Nephron (organoid): Measurements from ENCODE around the gene HDDC3.
"Not testable (repeated sequence)": the region's sequence is repeated elsewhere in the genome, so short reads cannot be mapped to it uniquely, and the experiment has no call there.

Experiments
- H3K27ac Mint-ChIP-seq, 3 experiments: 2 replicates each; pipeline ENCODE4 v1.8.0; 2020; ENCODE audit warnings: mixed read lengths in 3 of 3, mild to moderate bottlenecking in 2 of 3, moderate library complexity in 1 of 3
- H3K27me3 Mint-ChIP-seq: 2 replicates; pipeline ENCODE4 v1.8.0; 2021; ENCODE audit warnings: low read depth, mild to moderate bottlenecking, moderate library complexity, mixed read lengths
- H3K36me3 Mint-ChIP-seq: 2 replicates; pipeline ENCODE4 v1.8.0; 2020; ENCODE audit warnings: low read depth, mixed read lengths
- H3K4me1 Mint-ChIP-seq: 2 replicates; pipeline ENCODE4 v1.8.0; 2020; ENCODE audit warnings: mixed read lengths
- H3K4me3 Mint-ChIP-seq, 3 experiments: 2 replicates each; pipeline ENCODE4 v1.8.0; 2020; ENCODE audit warnings: mild to moderate bottlenecking in 3 of 3, mixed read lengths in 3 of 3, moderate library complexity in 2 of 3
- H3K9me3 Mint-ChIP-seq: 2 replicates; pipeline ENCODE4 v1.8.0; 2020; ENCODE audit warnings: mixed read lengths
- TF ChIP-seq, protein P1 (sequence below), 3 experiments: fragments of 200-600 bp; sonication (generic); IDR thresholded peaks; one replicate each; pipeline ENCODE4 v1.5.0; 2021; ENCODE audit warnings: antibody characterized with exemption in 3 of 3; ENCODE audit not compliant: unreplicated experiment in 3 of 3

The HDDC3 gene

DNA sequence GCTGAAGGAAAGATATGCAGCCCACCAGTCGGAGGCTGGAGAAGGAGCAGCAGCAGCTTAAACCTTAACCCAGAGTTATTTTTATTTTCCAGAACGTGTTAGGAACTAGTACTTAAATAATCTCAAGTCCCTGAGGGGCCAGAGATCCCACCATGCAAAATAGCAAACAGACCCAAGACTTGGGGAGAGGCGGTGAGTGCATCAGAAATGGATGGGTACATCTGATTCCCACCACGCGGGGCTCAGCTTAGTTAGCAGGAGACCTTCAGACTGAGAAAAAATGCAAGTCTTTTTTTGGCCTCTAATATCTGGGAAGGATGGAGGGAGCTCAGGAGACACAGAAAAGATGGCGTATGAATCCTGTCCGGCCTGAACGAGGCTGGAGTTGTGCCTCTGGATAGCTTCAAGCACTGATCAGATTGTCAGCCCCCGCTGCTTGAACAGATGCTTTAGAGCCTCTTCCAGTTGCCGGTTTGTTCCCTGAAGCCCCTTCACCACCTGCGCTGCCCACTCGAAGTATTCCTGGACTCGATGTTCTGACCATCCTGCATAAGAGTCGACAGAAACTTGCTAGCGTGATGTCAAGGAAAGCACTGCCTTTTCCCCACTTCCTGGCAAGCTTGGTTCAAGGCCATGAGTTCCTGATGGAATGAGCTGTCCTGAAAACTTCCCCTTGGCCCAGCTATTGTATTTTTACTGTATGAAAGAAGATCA is 1.3 kb downstream of the HDDC3 start:
- TF ChIP-seq, protein P1, sequence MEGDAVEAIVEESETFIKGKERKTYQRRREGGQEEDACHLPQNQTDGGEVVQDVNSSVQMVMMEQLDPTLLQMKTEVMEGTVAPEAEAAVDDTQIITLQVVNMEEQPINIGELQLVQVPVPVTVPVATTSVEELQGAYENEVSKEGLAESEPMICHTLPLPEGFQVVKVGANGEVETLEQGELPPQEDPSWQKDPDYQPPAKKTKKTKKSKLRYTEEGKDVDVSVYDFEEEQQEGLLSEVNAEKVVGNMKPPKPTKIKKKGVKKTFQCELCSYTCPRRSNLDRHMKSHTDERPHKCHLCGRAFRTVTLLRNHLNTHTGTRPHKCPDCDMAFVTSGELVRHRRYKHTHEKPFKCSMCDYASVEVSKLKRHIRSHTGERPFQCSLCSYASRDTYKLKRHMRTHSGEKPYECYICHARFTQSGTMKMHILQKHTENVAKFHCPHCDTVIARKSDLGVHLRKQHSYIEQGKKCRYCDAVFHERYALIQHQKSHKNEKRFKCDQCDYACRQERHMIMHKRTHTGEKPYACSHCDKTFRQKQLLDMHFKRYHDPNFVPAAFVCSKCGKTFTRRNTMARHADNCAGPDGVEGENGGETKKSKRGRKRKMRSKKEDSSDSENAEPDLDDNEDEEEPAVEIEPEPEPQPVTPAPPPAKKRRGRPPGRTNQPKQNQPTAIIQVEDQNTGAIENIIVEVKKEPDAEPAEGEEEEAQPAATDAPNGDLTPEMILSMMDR (IDR thresholded peaks at IDR 0.05; ENCODE audit: unreplicated experiment in 3 of 3), result no peak
- Mint-ChIP-seq H3K27ac (peak overlapping the region in 2 of 3 experiments; percentile 46 to 48), H3K36me3 (no peaks in the 10 kb centered on the region), H3K9me3 (no peaks in the 10 kb centered on the region), H3K4me3 (peak overlapping the region; percentile 79 to 93 (median 89)), H3K4me1 (peaks cover 24% of the 10 kb centered on the region), H3K27me3 (no peaks in the 10 kb centered on the region)

DNA sequence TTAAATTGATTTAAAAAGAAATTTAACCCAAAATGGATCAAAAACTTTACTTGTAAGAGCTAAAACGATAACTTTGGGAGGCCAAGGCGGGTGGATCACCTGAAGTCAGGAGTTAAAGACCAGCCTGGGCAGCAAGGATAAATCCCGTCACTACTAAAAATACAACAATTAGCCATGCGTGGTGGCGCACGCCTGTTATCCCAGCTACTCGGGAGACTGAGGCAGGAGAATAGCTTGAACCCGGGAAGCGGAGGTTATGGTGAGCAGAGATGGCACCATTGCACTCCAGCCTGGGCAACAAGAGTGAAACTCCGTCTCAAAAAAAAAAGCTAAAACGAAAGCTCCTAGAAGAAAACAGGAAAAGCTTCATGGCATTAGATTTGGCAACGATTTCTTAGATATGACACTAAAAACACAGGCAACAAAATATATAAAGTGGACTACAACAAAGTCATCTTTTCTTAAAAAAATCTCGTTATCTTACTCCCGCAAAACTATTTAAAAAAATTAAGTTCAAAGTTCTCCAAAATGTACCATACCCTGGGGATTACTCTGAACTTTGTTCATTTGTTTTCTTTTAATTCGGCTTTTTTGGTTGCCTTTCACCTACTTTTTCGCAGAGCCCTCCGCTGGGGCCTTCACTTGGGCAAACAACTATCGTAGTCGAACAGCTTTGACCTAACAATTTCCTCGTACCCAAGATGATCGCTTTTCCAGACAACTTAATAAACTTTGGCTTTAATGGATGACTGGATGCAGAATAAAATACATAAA is 2.9 kb downstream of the HDDC3 start:
- H3K27ac Mint-ChIP-seq, result no peak overlapping the region
- H3K36me3 Mint-ChIP-seq, result no peaks in the 10 kb centered on the region
- no peaks in the 10 kb centered on the region for H3K9me3 Mint-ChIP-seq
- H3K4me1 Mint-ChIP-seq, result peaks cover 19% of the 10 kb centered on the region
- no peaks in the 10 kb centered on the region for H3K27me3 Mint-ChIP-seq
- TF ChIP-seq, protein P1 (IDR thresholded peaks at IDR 0.05; ENCODE audit: unreplicated experiment in 3 of 3), result no peak
- H3K4me3 Mint-ChIP-seq, result no peak overlapping the region

DNA sequence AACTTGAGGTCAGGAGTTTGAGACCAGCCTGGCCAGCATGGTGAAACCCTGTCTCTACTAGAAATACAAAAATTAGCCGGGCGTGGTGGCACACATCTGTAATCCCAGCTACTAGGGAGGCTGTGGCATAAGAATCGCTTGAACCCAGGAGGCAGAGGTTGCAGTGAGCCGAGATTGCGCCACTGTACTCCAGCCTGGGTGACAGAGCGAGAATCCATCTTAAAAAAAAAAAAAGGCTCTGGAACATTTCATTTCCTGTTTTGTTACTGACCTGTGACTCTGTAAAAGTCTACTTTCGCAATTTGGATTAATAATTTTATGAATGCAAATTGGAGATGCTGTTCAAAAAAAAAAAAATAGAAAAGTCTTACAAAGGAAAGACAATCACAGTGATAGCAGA is 4.2 kb downstream of the HDDC3 start:
- H3K27ac Mint-ChIP-seq, H3K9me3 Mint-ChIP-seq, H3K36me3 Mint-ChIP-seq: not testable (repeated sequence)

DNA sequence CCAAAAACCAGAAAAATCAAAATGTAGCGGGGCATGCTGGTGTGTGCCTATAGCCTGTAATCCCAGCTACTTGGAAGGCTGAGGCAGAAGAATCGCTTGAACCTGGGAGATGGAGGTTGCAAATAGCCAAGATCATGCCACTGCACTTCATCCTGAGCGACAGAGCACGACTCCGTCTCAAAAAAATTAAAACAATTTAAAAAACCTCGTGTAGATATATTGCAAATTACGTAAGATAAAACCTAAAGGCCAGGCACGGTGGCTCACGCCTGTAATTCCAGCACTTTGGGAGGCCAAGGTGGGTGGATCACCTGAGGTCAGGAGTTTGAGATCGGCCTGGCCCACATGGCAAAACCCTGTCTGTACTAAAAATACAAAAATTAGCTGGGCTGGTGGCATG is 5.6 kb downstream of the HDDC3 start:
- not testable (repeated sequence) for H3K4me3 Mint-ChIP-seq, H3K9me3 Mint-ChIP-seq, H3K27ac Mint-ChIP-seq, H3K4me1 Mint-ChIP-seq, H3K27me3 Mint-ChIP-seq, H3K36me3 Mint-ChIP-seq

More for the DNA sequence above, 4.2 kb downstream of the HDDC3 start:
- Mint-ChIP-seq H3K4me1 (peaks cover 14% of the 10 kb centered on the region), H3K4me3 (peak overlapping the region in 2 of 3 experiments; percentile 15 to 29)
- H3K27me3 Mint-ChIP-seq, result not testable (repeated sequence)

DNA sequence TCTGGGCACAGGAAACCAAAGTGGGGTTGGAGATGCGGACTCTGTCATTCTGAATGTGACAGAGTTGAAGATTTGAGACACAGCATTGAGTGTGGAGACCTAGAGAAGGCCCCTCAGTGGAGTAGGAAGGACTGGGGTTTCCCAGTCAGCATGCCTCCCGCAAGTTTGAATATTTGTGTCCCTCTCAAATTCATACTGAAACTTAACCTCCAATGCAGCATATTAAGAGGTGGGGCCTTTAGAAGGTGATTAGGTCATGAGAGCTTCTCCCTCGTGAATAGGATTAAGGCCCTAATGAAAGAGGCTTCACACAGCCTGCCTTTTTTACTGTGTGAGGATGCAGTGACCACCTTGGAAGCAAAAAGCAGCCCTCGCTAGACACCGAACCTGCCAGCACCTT is 8.0 kb downstream of the HDDC3 start:
- peaks cover 4% of the 10 kb centered on the region for H3K27me3 Mint-ChIP-seq
- no peak overlapping the region for H3K27ac Mint-ChIP-seq
- H3K9me3 Mint-ChIP-seq, result no peaks in the 10 kb centered on the region
- no peaks in the 10 kb centered on the region for H3K4me1 Mint-ChIP-seq
- no peak overlapping the region for H3K4me3 Mint-ChIP-seq
- TF ChIP-seq, protein P1 (IDR thresholded peaks at IDR 0.05; ENCODE audit: unreplicated experiment in 3 of 3), result no peak
- peaks cover 16% of the 10 kb centered on the region for H3K36me3 Mint-ChIP-seq

DNA sequence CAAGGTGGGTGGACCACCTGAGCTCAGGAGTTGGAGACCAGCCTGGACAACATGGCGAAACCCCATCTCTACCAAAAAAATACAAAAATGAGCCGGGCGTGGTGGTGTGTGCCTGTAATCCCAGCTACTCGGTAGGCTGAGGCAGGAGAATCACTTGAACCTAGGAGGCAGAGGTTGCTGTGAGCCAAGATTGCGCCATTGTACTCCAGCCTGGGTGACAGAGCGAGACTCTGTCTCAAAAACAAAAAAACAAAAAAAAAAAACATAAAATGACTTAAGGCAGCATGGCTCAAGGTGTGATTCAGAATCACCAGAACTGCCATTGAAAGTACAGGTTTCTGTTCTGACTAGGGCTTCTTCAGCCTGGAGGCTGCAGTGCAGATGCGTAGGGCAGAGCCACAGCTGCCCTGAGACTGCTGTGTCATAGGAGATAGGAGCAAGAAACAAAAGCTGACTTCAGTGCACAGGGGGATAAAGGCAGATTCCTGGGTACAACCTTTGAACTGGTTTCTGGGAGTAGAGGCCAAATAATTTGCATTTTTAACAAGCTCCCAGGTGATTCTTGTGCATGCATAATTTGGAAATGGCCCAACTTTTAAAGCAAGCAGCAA is 9.5 kb downstream of the HDDC3 start:
- H3K4me1 Mint-ChIP-seq, H3K9me3 Mint-ChIP-seq, H3K27me3 Mint-ChIP-seq, H3K4me3 Mint-ChIP-seq, H3K27ac Mint-ChIP-seq: not testable (repeated sequence)
- peaks cover 25% of the 10 kb centered on the region for H3K36me3 Mint-ChIP-seq

DNA sequence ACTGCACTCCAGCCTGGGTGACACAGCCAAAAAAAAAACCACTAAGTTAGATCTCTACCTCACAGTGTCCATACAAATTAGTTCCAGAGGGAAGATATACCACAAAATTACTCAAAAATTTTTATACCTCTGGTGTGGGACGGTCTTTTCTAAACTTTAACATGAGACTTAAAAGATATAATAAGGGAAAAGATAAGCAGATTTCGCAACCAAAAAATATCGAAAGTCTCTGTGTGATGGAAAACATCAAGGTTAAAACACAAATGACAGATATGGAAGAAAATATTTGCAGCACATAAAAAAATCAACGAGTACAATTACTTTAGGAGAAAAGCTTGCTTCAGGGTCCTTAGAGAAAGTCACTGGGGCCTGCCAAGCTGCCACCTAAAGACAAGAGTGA is 10.5 kb downstream of the HDDC3 start:
- Mint-ChIP-seq H3K27ac (no peak overlapping the region), H3K9me3 (no peaks in the 10 kb centered on the region), H3K36me3 (peaks cover 33% of the 10 kb centered on the region), H3K4me3 (no peak overlapping the region), H3K4me1 (no peaks in the 10 kb centered on the region), H3K27me3 (peaks cover 4% of the 10 kb centered on the region)
- TF ChIP-seq, protein P1 (IDR thresholded peaks at IDR 0.05; ENCODE audit: unreplicated experiment in 3 of 3), result no peak
